GM23248 (cell line): ENCODE measurements around the gene EXOC6. TPM values are rescaled to one million over a fixed set of nuclear protein-coding genes. Genes with fewer than 3 reads are reported as not detected.

Experiments used
- DNase-seq: peaks from one replicate; pipeline ENCODE4 v3.0.0-alpha.2; 2015
- H2AFZ ChIP-seq: fragments of 200-600 bp; sonication (generic); 2 replicates; pipeline ENCODE4 v1.6.1; 2016; ENCODE audit warnings: antibody characterized with exemption
- H3F3A ChIP-seq: fragments of 200-600 bp; sonication (generic); 2 replicates; pipeline ENCODE4 v1.6.1; 2016; ENCODE audit warnings: mild to moderate bottlenecking, antibody characterized with exemption, mixed run types; ENCODE audit not compliant: insufficient read depth
- H3K27ac ChIP-seq: fragments of 200-600 bp; sonication (generic); 2 replicates; pipeline ENCODE4 v1.5.1; 2016; ENCODE audit warnings: mild to moderate bottlenecking
- H3K27me3 ChIP-seq: fragments of 200-600 bp; sonication (generic); replicated peaks from 2 replicates; pipeline ENCODE4 v1.6.1; 2016; ENCODE audit warnings: mild to moderate bottlenecking; ENCODE audit not compliant: insufficient read depth
- H3K36me3 ChIP-seq: fragments of 200-600 bp; sonication (generic); 2 replicates; pipeline ENCODE4 v1.6.1; 2016; ENCODE audit warnings: low read depth, mild to moderate bottlenecking
- H3K4me1 ChIP-seq: fragments of 200-600 bp; sonication (generic); 2 replicates; pipeline ENCODE4 v1.6.1; 2016; ENCODE audit warnings: mild to moderate bottlenecking; ENCODE audit not compliant: insufficient read depth
- H3K4me2 ChIP-seq: fragments of 200-600 bp; sonication (generic); one replicate; pipeline ENCODE4 v1.6.1; 2016; ENCODE audit warnings: mild to moderate bottlenecking; ENCODE audit not compliant: unreplicated experiment
- H3K4me3 ChIP-seq: fragments of 200-600 bp; sonication (generic); 2 replicates; pipeline ENCODE4 v1.5.1; 2016; ENCODE audit warnings: mild to moderate bottlenecking
- H3K79me2 ChIP-seq: fragments of 200-600 bp; sonication (generic); 2 replicates; pipeline ENCODE4 v1.6.1; 2016; ENCODE audit warnings: mild to moderate bottlenecking; ENCODE audit not compliant: insufficient read depth
- H3K9ac ChIP-seq: fragments of 200-600 bp; sonication (generic); 2 replicates; pipeline ENCODE4 v1.6.1; 2016; ENCODE audit warnings: mild to moderate bottlenecking
- H3K9me2 ChIP-seq: fragments of 200-600 bp; sonication (generic); 2 replicates; pipeline ENCODE4 v1.6.1; 2016; ENCODE audit warnings: mixed run types, mild to moderate bottlenecking, moderate library complexity; ENCODE audit not compliant: insufficient read depth
- H3K9me3 ChIP-seq: fragments of 200-600 bp; sonication (generic); one replicate; pipeline ENCODE4 v1.6.1; 2017; ENCODE audit warnings: low read depth
- H4K20me1 ChIP-seq: fragments of 200-600 bp; sonication (generic); 2 replicates; pipeline ENCODE4 v1.6.0; 2016; ENCODE audit not compliant: insufficient read depth
- EZH2 ChIP-seq: fragments of 200-600 bp; sonication (generic); IDR thresholded peaks from 2 replicates; pipeline ENCODE4 v1.6.1; 2018; ENCODE audit warnings: antibody characterized with exemption, mild to moderate bottlenecking; ENCODE audit not compliant: insufficient read depth, poor library complexity, severe bottlenecking
- EZH2phosphoT487 ChIP-seq: fragments of 200-600 bp; sonication (generic); IDR thresholded peaks from 2 replicates; pipeline ENCODE4 v1.6.1; 2018; ENCODE audit warnings: antibody characterized with exemption, moderate library complexity, mild to moderate bottlenecking, low read depth; ENCODE audit not compliant: insufficient read depth
- WGBS, 2 experiments: methylation state at CpG; one replicate each; pipeline ENCODE4 v1.1.6; 2015 to 2017; ENCODE audit warnings: low lambda C conversion rate in 2 of 2, low coverage in 1 of 2; ENCODE audit errors: missing lambda C conversion rate in 2 of 2; 5-methylcytosine and 5-hydroxymethylcytosine counted together
- in situ Hi-C: fragments of 300-500 bp; cut with MboI; formaldehyde crosslinking; loops from 2 replicates; pipeline ENCODE4 v1.15.0; 2020
- polyA plus RNA-seq: library from polyadenylated mRNA; unstranded; fragments of >200 nt; fragmentation: Nextera tagmentation; extraction: Ambion mirVana; gene quantifications from 2 replicates; pipeline ENCODE4 v1.2.1, GENCODE V29; 2016
- total RNA-seq: library from RNA; depleted of rRNA; stranded (reverse); fragments of >200 nt; shearing (Covaris generic); gene quantifications from 2 replicates; pipeline ENCODE4 v1.2.3, GENCODE V29; 2014

The EXOC6 gene
- total and polyA plus RNA-seq, 2 experiments from 2014 or later, result 2.0 to 3.4 TPM

- Histone ChIP-seq H3K9me3 (no peaks in the 10 kb centered on the region), H3K9me2 (no peaks in the 10 kb centered on the region), H3K4me1 (no peaks in the 10 kb centered on the region; the same call in 1 of the 2 replicates), H3K79me2 (no peaks in the 10 kb centered on the region), H2AFZ (peak overlapping the region; percentile 98), H3K9ac (peak overlapping the region; percentile 67; the same call in 1 of the 2 replicates), H3K36me3 (no peaks in the 10 kb centered on the region), H3K4me3 (peak overlapping the region; percentile 95), H3K4me2 (peak overlapping the region; percentile 83), H3K27me3 (no peaks in the 10 kb centered on the region), H3K27ac (no peak overlapping the region), H3F3A (no peaks in the 10 kb centered on the region), H4K20me1 (no peaks in the 10 kb centered on the region)
- in situ Hi-C loops, result no loop called here
- TF ChIP-seq EZH2phosphoT487 (no peak), EZH2 (no peak)
- DNase-seq, result no peak
- 72 to 82% methylated on average over 2 of the region's 2 CpGs for WGBS, 2 experiments
Observed at GRCh38 chr10:92849576-92850090, 1.3 kb downstream of the EXOC6 start.

- Histone ChIP-seq H3K9ac (no peak overlapping the region), H3K4me3 (no peak overlapping the region), H3K36me3 (no peaks in the 10 kb centered on the region), H3K9me3 (no peaks in the 10 kb centered on the region), H3K27ac (no peak overlapping the region), H3K4me2 (no peak overlapping the region), H3K79me2 (no peaks in the 10 kb centered on the region), H3K27me3 (no peaks in the 10 kb centered on the region), H3K9me2 (no peaks in the 10 kb centered on the region), H4K20me1 (no peaks in the 10 kb centered on the region), H3F3A (no peaks in the 10 kb centered on the region), H2AFZ (no peak overlapping the region), H3K4me1 (no peaks in the 10 kb centered on the region; the same call in 1 of the 2 replicates)
- in situ Hi-C loops, result no loop called here
- WGBS, 2 experiments, result 78 to 82% methylated on average over 2 of the region's 2 CpGs
- TF ChIP-seq EZH2phosphoT487 (no peak), EZH2 (no peak)
- DNase-seq, result peak; percentile 16
Observed at GRCh38 chr10:92850185-92850584, 1.9 kb downstream of the EXOC6 start.

- 93 to 96% methylated on average over 4 of the region's 4 CpGs for WGBS, 2 experiments
Observed at GRCh38 chr10:92851003-92851402, 2.7 kb downstream of the EXOC6 start.

GRCh38 chr10:92855560-92855959, 7.2 kb downstream of the EXOC6 start:
- Histone ChIP-seq H3K27ac (no peak overlapping the region), H3K36me3 (no peaks in the 10 kb centered on the region), H3K27me3 (no peaks in the 10 kb centered on the region), H3K4me2 (no peak overlapping the region), H3K9me2 (no peaks in the 10 kb centered on the region), H3K4me3 (no peak overlapping the region), H3F3A (no peaks in the 10 kb centered on the region), H3K79me2 (no peaks in the 10 kb centered on the region), H2AFZ (no peak overlapping the region), H3K9me3 (no peaks in the 10 kb centered on the region), H3K4me1 (no peaks in the 10 kb centered on the region), H3K9ac (no peak overlapping the region), H4K20me1 (no peaks in the 10 kb centered on the region)
- TF ChIP-seq EZH2phosphoT487 (no peak), EZH2 (no peak)
- 82 to 91% methylated on average over 3 of the region's 3 CpGs for WGBS, 2 experiments
- in situ Hi-C loops, result no loop called here
- no peak for DNase-seq

More at GRCh38 chr10:92851003-92851402, 2.7 kb downstream of the EXOC6 start:
- no peak overlapping the region for H3K4me2 ChIP-seq
- in situ Hi-C loops, result no loop called here
- no peak for DNase-seq
- no peaks in the 10 kb centered on the region for H3F3A ChIP-seq
- H3K27ac ChIP-seq, result no peak overlapping the region
- H3K36me3 ChIP-seq, result no peaks in the 10 kb centered on the region
- H3K9me3 ChIP-seq, result no peaks in the 10 kb centered on the region
- no peaks in the 10 kb centered on the region for H3K27me3 ChIP-seq
- no peak overlapping the region for H3K9ac ChIP-seq
- H3K79me2 ChIP-seq, result no peaks in the 10 kb centered on the region
- H2AFZ ChIP-seq, result no peak overlapping the region
- H3K9me2 ChIP-seq, result no peaks in the 10 kb centered on the region
- TF ChIP-seq EZH2phosphoT487 (no peak), EZH2 (no peak)
- H3K4me1 ChIP-seq, result no peaks in the 10 kb centered on the region; the same call in 1 of the 2 replicates
- H4K20me1 ChIP-seq, result no peaks in the 10 kb centered on the region
- H3K4me3 ChIP-seq, result no peak overlapping the region
